NCI-H748 (cell line): ENCODE data around the gene SCARB2.

Experiments used
- DNase-seq: peaks from one replicate; lab custom pipeline; 2025; ENCODE audit not compliant: unreplicated experiment; lab: John Stamatoyannopoulos, UW

Gene SCARB2

DNA sequence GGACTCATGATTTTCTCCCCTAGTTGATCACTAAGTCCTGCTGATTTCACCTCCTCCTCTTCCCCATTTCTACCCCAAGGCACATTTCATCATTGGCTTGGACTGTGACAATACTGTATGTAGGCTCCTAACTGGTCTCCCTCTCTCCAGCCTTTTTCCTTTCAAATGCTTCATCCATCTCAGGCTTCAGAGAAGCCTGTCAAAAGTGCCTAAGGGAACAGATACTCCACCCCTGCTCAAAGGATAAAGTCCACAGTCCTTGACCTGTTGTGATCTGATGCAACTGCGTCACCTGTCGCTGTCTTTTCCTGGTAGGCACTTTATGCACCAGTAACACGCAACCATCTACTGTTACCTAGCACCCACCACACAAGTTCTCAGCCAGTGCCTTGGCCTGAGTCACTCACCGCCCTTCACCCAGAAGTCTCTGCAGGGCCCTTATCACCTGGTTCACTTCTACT, 12.8 kb downstream of the SCARB2 start:
- DNase-seq: no peak

- peak; percentile 2 for DNase-seq
Observed at GRCh38 chr4:76199664-76200211, 13.9 kb downstream of the SCARB2 start.

DNA sequence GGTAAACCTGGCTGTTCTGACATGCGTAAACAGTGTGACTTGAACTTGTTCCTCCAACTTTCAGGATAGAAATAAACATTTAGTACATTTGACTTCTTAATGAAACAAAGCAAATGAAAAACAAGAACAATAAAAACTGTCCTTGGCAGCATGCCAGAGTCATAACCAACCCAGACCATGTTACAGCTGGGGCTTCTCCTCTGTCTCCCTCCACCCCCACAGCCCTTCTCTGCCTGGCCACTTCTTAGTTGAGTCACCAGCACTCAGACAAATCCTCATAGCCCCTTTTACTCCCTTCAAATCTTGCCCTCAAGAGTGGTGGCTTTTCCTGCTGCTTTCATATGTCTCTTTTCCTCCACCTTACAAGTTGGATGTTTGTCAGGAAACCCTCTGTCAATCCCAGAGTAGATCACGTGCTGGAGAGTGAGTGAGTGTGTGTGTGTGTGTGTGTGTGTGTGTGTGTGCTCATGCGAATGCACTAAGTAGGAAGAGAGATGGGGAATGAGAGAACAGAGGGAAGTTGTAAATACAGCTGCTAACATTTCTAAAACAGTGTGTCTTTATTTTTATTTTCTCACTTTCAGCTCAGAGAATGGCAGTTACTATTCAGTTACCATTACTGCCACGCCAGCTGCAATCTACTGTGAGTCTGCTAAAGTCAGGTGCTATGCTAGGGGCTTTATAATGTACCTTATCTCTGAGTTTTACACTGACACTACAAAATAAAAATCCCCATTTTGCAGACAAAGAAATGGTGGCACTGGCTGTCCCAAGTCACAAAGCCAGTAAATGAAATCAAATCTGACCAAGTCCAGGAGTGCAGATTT, 15.0 kb downstream of the SCARB2 start:
- DNase-seq: peak; percentile 85

- DNase-seq: peak; percentile 77
Observed at GRCh38 chr4:76197971-76198410, 15.6 kb downstream of the SCARB2 start.

DNA sequence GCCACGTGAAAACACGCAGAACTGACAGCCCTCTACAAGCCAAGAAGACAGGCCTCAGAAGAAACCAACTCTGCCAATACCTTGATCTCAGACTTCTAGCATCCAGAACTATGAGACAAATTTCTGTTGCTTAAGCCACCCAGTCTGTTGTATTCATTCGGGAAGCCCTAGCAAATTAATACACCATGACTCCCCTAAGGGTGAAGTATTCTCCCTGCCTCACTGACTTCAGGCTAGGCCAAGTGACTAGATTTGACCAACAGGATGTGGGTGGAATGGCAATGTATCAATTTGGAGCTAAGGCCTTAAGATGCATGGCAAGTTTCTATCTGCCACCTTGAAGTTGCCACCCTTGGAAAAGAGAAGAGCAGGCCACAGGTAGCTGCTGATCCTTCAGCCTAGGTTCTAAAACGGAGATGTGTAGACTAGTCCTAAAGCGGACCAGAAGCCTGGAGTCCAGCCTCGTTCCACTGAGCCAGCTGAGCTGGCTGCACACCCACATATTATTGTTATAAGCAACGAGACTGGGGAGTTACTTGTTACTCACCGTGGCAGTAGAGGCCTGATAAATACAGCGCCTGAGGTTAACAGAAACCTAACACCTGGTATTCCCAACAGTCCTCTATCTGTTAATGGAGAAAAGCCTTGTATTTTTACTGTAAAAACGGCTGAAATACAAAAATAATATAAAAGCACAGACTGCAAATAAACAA, 16.4 kb downstream of the SCARB2 start:
- no peak for DNase-seq

DNA sequence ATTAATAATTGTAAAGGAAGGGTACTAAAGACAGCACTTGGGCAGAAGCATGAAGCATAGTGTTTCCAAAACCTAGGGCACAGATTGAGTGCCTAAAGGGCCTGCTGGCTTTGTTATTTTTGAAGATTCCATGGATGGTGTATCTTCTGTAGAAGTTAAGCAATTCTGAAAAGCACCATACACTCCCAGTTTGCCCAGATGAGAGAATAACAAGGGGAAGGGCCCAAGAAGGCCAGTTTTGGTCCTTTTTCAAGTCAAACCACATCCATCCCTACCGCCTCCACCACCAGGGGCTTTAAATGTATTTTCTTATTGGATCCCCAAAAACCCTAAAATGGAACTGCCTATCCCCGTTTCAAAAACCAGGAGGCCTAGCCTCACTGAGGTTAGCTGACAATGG, 17.2 kb downstream of the SCARB2 start:
- no peak for DNase-seq

- DNase-seq: no peak
Observed at GRCh38 chr4:76195326-76195725, 18.3 kb downstream of the SCARB2 start.

- no peak for DNase-seq
Observed at GRCh38 chr4:76194325-76194724, 19.3 kb downstream of the SCARB2 start.

DNA sequence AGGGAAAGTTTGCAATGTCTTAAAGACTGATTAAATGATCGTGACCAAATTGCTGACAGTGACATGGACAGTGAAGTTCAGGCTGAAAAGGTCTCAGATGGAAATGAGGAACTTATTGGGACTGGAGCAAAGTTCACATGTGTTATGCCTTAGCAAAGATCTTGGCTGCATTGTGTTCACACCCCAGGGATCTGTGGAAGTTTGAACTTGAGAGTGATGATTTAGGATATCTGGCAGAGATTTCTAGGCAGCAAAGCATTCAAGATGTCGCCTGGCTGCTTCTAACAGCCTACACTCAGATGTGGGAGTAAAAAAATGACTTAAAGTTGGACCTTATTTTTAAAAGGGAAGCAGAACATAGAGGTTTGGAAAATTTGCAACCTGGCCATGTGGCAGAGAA, 21.4 kb downstream of the SCARB2 start:
- no peak for DNase-seq

DNA sequence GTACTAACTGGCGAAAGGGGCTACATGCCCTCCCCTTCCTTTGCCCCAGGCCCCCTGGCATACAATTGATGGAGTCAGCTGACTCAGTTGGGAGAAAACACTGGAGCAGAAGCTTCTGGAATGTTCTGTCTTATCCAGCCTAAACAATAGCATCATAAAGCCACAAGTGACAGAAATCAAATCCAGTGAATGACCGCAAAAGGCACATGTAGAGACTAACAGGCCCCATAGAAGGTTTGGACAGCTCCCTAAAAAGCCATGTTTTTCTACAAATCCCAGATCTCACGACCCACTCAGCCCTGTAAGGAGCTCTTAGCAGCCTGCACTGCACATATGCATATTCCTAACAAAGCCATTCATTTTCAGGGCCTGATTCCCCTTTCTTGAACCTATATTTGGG, 25.1 kb downstream of the SCARB2 start:
- no peak for DNase-seq

DNA sequence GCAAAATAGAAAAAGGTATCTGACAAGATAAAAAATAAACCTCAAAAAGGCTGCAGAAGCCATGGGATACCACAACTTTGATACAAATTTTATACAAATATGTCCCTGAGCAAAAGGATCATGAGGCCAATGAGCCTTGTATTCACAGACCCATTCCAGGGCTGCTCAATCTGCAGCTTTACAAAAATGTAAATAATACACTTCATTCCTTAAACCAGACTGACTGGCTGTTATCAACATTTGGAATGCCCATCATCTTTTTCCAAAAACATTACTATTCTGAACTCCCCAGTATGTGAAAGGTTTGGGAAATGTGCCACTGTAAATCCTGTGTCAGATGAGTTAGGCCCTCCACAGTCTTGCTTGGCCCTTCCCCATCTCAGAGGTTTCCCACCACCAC, 25.5 kb downstream of the SCARB2 start:
- no peak for DNase-seq

DNA sequence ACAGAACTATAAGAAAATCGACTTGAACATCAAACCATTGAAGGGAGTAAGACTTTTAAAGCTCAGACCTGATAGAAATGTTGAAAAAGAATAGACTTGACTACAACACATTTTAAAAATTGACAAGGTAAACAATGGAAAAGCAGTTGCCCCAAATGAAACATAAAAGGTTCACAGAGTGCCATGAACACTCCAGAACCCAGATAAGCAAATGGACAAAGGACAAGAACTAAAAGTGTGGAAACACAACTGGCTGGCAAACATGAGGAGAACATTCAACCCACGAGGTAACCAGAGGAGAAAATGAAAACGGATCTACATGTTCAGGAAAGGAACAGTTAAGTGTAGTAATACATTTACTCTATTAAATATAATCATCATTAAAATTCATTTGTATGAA, 26.5 kb downstream of the SCARB2 start:
- no peak for DNase-seq

GRCh38 chr4:76182463-76182862, 31.2 kb downstream of the SCARB2 start:
- no peak for DNase-seq

- DNase-seq: peak; percentile 76
Observed at GRCh38 chr4:76179398-76180318, 34.0 kb downstream of the SCARB2 start.

DNA sequence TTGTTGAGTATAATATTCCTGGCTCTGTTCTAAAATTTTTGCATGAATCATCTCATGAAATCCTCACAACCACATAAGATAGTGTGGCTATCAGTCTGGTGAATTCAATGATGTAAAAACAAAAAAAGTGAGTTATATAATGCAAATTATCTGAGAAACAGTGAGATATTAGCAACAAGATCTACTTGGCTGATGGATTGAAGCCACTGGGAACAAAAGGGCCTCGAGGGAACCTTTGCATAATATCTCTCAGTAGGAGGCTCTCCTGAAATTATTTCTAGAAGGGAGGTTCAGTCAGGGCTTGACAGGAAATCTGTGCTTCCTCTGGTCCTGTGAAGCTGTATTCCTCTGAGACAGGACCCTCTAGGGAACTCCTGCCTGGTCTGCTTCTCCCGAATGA, 35.3 kb downstream of the SCARB2 start:
- no peak for DNase-seq

DNA sequence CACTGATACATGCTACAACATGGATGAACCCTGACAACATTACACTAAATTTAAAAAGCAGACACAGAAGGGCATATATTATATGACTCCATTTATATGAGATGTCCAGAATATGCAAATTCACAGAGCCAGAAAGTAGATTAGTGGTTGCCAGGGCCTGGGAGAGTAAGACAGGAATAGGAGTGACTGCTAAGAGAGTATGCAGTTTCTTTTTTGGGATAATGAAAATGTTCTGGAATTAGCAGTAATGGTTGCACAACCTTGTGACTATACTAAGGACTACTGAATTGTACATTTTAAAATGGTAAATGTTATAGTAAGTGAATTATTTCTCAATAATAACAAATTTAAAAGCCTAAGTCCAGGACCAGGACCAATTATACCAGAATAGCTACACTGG, 35.9 kb downstream of the SCARB2 start:
- no peak for DNase-seq

DNA sequence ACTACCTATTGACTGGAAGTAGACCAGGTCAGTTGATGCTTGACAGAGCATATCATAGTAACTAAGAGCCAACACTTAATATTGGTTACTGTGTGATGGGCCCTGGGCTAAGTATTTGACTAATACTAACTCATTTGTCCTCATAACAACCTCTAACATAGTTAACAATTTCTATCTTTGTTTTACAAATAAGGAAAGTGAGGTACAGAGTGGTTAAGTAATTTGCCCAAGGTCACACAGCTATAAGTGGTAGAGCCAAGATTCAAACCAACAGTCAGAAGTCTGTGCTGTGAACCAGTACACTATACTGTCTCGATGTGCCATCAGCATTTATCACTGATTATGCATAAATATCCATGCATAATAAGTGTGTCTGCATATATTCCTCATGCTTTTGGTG, 38.3 kb downstream of the SCARB2 start:
- no peak for DNase-seq

DNA sequence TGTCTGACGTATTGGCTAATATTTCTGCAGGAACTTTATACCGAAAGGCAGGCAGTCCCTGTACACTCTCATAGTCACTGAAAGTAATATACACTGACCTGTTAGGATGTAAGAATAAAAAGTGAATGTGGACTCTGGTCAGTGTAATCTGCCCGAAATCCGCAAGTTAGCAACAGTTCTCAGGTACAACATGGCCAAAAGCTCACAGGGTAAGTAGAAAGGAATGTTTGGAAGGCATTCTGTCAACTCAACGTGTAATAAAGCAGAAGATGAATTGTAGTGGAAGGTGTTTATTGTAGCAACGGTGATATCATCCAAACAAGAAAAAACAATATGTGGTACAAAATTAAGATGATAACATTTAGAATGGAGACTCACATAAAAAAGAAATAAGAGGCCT, 39.4 kb downstream of the SCARB2 start:
- no peak for DNase-seq

- no peak for DNase-seq
Observed at GRCh38 chr4:76168688-76169087, 44.9 kb downstream of the SCARB2 start.

- no peak for DNase-seq
Observed at GRCh38 chr4:76166480-76166879, 47.1 kb downstream of the SCARB2 start.

- DNase-seq: no peak
Observed at GRCh38 chr4:76160355-76160754, 53.3 kb downstream of the SCARB2 start.
